ENCODE data around the gene ITK. TPM values are rescaled to one million over a fixed set of nuclear protein-coding genes. Genes with fewer than 3 reads are reported as not detected.

ITK gene
- total and polyA plus RNA-seq, 2 experiments from 2014 or later = 0.08 TPM; not detected in 1

GRCh38 chr5:157252711-157253465 lies 72.2 kb downstream of the ITK start:
- no peaks in the 10 kb centered on the region for H3K27me3 ChIP-seq (ENCODE audit: insufficient read depth)
- H3K4me1 Mint-ChIP-seq = no peaks in the 10 kb centered on the region
- H3K4me3 ChIP-seq = no peak overlapping the region
- no peaks in the 10 kb centered on the region for H3K36me3 ChIP-seq (ENCODE audit: insufficient read depth)
- H4K20me1 ChIP-seq (replicated peaks; ENCODE audit: insufficient read depth) = no peaks in the 10 kb centered on the region
- DNase-seq (ENCODE audit: low spot score) (no peak), ATAC-seq (no peak)
- TF ChIP-seq STAT1 (IDR thresholded peaks at IDR 0.05; ENCODE audit: unreplicated experiment) (no peak), ZNF331 (CRISPR knock-in tag; IDR thresholded peaks at IDR 0.05; ENCODE audit: low read depth) (no peak), ZNF462 (CRISPR knock-in tag; IDR thresholded peaks at IDR 0.05) (no peak), ETS1 (IDR thresholded peaks at IDR 0.05) (no peak)
- H3K27ac Mint-ChIP-seq = no peak overlapping the region
- no peak overlapping the region for H2AFZ ChIP-seq
- peaks cover 3% of the 10 kb centered on the region for H3K27me3 Mint-ChIP-seq (ENCODE audit: insufficient read depth, low read depth, poor library complexity)
- no peak overlapping the region for H3K4me2 ChIP-seq
- H3K4me3 Mint-ChIP-seq = no peak overlapping the region
- no peaks in the 10 kb centered on the region for H3K9me3 Mint-ChIP-seq
- H3K36me3 Mint-ChIP-seq (ENCODE audit: low read depth) = no peaks in the 10 kb centered on the region
- no peaks in the 10 kb centered on the region for H3F3A ChIP-seq (replicated peaks; ENCODE audit: low read depth)
- no peaks in the 10 kb centered on the region for H3K4me1 ChIP-seq (ENCODE audit: insufficient read depth)
- H3K9me2 ChIP-seq (ENCODE audit: insufficient read depth) = peaks cover 7% of the 10 kb centered on the region; the same call in 1 of the 2 replicates
- H3K79me2 ChIP-seq (replicated peaks; ENCODE audit: insufficient read depth) = no peaks in the 10 kb centered on the region
- no peak overlapping the region for H3K27ac ChIP-seq (ENCODE audit: low read depth)
